HG02840 (cell line): ENCODE data around the gene AMN.
A peak's percentile ranks its signal among the peaks of the same experiment; 100 is the strongest.

Source experiments
- ATAC-seq: cut with Tn5 transposase; IDR thresholded peaks from one replicate; pipeline ENCODE4 v1.9.1; 2021; ENCODE audit warnings: mild to moderate bottlenecking, moderate library complexity, moderate number of reproducible peaks; ENCODE audit not compliant: unreplicated experiment, low FRiP score

Gene AMN

DNA sequence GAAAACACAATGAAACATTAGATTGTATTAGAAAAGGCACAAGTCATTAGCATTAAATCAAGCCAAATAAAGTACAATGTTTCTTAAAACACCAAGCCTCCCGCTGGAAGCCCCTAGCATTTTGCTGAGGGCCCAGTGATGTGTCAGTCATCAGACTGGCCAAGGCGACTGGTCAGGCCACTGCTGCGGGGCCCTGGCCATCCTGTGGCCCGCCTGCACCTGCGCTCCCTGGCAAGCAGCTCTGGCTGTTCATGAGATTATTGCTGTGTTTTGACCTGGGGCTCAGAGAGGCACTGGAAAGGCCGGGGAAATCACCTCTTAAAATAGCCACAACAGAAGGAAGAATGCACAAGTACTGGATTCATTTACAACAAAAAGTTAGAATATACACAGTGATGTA lies 24.2 kb upstream of the AMN start:
- no peak for ATAC-seq

DNA sequence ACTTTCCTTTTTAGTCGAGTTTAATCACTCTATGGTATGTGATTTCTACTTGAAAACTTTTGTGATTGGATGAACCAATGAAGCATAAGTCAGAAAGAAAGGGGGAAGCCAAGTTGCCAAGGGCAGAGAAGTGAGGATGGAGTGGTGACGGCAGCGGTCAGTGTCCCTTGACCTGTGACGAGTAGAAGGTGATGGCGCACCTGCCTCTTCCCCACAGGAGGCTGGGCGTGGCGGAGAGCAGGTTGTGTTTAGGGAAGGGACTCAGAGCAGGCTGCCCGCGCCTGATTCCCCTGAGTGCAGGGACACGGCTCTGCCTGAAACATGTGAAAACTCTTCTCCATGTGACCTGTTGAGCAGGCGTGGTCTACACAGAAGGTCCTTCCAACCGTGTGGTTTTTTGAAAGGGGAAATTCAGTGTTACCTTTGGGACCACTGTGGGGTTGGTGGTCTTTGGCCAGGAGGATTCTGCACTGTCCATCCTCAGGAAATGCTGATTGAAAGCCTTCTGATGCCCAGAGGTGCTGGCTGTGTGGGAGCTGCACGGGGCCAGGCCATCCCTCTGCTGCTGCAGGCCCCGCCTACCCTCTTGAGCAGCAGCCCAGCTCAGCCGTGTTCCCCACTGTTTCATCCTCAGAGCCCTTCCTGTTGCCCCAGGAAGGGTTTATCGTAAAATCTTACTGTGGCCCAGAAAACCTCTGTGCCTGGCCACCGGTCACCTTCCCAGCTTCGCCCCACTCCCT lies 23.5 kb upstream of the AMN start:
- ATAC-seq = no peak

DNA sequence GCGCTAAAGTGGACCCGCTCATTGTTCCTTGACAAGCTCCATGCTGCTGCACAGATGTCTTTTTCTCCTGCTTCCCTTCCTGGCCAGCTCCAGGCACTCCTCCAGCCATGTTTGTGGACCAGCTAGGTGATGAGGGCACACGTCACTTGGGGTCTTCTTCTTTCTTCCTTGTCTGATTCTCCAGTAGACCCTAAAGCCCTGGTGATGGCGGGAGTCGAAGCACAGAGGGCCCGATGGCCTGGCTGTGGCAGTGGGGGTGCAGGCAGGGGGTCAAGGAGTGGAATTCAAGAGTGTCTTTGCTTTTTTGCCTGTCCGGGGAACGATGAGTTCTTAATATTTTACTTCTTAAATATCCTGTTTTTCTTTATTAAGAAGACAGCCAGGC lies 23.0 kb upstream of the AMN start:
- no peak for ATAC-seq

DNA sequence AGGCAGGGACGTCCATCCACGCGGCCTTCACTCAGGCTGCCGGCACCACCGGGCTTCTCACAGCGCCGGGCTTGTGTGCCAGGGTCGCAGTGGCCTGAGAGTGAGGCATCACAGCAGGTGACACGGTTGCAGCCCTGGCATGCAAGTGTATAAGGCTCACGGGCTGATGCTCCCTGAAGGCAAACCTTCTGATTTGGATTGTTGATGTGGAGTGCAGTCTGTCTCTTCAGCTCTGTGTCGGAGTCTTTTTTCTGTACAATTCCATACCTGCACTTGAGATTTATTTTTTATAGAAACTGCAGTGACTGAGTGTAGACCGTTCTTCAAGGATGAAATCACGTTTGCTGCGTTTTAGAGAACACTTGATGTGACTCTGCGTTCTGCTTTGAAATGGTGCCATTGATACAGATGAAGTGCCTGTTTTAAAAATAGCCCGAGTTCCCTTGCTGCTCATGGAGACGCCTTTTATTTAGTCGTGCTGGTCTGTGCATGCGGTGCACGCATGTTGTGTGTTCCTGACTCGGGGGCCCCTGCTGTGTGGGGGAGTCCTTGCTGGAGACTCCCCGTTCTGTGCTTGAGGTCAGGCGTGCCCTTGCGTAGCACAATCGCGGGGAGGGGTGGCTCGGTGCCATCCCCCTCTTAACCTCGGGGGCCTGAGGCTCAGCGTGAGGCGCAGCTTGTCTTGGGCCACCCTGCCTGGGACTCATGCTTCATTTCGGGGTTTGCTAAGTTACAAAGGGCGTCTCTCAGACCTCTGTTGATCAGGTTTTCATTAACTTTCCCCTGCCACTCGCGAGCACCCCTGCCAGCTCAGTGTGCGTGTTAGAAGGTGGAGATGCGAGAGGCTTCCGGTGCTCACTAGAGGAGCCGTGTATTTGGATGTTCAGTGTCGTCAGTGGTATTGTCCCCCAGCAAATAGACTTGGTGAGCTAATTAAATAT lies 21.6 kb upstream of the AMN start:
- ATAC-seq = peak; percentile 56

DNA sequence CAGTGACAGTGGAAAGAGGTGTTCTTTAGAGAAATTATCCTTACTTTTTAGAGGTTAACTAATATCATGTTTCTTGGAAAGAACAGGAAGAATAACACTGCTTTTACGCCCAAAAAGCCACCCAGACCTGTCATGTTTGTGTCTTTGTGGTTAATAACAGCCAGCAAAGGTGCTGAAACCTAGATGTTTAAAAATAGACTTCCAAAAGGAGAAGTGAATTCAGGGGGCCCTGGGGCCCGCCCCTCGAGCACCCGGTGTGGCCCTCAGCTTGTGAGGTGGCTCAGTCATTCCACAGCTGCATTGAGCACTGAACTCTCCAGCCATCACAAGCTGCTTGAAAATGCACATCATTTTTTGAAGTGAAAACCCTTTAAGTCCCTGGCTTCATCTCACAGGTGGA lies 20.8 kb upstream of the AMN start:
- peak; percentile 69 for ATAC-seq

DNA sequence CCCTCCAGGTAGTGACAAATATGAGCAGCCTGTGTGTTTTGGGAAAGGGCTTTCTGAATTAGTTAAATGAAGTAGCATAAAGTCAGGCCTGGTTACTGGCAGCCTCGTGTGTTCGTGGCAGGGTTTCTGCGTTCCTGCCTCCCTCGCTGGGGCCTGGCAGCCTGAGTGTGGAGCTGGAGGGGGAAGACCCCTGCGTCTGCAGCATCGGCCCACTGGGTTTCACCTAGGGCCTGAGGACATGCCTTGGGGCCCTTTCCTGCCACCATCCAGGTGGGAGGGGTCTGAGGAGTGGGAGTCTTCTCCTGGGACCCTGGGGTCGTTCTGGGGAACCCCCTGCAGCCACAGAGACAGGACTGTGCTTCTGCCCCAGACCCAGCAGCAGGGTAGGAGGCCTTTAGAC lies 20.4 kb upstream of the AMN start:
- no peak for ATAC-seq

DNA sequence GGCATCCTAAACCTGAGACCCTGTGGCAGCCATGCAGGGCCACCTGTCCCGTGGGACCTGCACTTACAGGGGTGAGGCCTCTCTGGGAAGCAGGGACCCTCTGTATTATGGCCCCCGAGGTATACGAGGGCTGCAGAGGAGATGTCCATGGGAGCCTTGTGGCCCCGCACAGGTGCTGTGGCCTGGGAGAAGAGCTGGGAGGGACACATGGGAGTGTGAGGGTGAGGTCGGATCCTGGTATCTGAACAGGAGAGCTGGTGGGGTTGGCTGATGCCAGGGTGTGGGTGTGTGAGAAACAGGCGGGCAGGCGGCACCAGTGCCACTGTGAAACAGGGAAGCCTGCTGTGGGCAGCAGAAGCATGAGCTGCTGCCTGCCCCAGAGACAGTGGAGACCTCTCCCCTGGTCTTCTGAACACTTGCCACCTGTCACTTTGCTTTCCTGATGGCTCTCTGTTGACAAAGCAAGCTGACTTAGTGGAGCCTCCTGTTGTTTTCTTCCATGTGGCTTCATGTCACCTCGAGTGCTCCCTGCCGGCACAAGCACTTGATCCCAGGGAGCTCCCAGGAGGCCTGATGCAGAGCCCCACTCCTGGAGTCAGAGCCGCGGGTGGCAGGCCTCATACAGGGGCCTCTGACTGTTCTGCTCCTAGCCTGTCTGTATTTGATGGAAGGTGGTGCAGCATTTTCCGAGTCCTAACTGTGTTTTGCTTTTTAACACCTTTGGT lies 19.8 kb upstream of the AMN start:
- no peak for ATAC-seq

DNA sequence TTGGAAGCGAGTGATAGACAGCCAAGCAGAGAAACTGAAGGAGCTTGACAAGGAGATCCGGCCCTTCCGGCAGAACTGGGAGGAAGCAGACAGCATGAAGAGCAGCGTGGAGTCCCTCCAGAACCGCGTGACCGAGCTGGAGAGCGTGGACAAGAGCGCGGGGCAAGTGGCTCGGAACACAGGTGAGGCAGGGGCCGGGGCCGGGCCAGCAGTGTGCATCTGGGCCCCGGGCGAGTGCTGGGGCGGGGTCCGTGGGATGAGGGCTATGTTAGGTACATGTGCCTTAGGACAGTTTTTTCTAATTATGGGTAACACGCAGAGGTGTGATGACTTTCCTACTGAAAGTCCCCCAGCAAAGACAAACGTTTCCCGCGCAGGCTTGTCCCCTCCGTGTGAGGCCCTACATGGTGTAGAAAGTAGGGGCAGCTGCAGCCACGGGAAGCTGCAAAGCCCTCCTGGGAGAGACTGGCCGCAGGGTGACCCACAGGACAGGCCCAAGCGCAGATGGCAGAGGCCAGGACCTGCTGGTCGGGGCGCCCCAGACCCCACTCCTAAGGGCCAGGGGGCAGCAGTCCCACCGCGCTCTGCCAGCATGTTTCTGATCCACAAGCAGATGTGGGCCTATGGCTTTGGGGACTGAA lies 19.1 kb upstream of the AMN start:
- no peak for ATAC-seq

DNA sequence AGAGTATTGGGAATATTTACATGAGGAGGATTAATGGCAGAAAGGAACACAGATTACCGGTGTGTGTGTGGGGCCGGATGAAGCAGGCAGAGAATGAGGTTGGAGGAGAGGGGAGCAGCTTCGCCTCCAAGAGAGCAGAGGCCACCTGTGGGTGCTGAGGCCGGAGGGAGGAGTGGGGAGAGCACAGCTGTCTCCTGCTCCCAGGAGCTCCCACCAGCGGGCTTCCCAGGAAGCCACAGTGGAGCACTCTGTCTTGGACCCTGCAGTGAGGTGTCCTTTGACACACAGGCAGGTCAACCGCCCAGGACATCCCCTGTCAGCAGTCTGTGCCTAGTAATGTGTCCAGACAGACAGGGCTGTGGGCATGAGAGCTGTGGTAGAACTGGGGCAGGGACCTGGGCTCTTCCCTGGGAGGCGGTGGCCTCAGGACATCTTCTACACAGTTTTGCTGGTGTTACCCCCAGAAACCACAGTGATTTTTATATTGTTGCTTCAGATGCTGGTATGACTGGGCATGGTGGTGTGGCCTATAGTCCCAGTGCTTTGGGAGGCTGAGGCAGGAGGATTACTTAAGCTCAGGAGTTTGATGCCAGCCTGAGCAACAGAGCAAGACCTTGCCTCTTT lies 18.5 kb upstream of the AMN start:
- no peak for ATAC-seq

DNA sequence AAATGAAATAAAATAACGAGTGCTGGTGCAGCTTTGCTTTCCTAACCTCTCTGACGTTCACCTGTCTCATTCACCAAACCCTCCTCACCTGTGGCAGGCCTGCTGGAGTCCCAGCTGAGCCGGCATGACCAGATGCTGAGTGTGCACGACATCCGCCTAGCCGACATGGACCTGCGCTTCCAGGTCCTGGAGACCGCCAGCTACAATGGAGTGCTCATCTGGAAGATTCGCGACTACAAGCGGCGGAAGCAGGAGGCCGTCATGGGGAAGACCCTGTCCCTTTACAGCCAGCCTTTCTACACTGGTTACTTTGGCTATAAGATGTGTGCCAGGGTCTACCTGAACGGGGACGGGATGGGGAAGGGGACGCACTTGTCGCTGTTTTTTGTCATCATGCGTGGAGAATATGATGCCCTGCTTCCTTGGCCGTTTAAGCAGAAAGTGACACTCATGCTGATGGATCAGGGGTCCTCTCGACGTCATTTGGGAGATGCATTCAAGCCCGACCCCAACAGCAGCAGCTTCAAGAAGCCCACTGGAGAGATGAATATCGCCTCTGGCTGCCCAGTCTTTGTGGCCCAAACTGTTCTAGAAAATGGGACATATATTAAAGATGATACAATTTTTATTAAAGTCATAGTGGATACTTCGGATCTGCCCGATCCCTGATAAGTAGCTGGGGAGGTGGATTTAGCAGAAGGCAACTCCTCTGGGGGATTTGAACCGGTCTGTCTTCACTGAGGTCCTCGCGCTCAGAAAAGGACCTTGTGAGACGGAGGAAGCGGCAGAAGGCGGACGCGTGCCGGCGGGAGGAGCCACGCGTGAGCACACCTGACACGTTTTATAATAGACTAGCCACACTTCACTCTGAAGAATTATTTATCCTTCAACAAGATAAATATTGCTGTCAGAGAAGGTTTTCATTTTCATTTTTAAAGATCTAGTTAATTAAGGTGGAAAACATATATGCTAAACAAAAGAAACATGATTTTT lies 17.1 kb upstream of the AMN start:
- no peak for ATAC-seq

DNA sequence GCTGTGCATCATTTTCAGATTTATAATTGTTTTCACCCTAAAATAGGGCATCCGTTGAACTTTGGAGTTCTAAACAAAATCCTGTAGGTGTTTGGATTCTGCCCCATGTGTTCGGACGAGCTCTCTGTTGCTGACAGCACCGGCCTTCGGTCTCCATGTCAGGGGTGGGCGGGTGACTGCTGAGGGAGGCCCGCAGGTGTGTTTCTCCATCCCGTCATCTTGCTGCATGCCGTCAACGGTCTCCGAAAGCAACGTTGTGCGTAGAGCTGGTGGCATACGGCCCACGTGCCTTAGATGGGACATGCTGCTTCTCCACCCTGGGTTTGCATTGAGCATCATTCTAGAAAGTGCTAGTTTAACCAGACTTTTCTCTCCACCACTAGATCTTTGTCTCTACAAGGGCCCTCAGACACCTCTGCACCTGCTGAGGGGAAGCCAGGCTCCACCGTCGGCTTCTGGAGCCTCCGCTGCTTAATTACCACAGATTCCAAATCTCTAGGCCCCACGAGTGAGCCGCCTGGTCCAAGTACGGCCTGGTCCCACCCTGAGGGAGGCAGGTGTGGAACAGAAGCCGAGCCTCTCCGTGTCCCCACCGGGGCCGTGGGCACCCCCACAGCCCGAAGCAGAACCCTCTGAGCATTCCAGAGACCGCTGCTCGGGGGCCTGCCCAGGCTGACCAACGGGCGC lies 15.7 kb upstream of the AMN start:
- no peak for ATAC-seq

DNA sequence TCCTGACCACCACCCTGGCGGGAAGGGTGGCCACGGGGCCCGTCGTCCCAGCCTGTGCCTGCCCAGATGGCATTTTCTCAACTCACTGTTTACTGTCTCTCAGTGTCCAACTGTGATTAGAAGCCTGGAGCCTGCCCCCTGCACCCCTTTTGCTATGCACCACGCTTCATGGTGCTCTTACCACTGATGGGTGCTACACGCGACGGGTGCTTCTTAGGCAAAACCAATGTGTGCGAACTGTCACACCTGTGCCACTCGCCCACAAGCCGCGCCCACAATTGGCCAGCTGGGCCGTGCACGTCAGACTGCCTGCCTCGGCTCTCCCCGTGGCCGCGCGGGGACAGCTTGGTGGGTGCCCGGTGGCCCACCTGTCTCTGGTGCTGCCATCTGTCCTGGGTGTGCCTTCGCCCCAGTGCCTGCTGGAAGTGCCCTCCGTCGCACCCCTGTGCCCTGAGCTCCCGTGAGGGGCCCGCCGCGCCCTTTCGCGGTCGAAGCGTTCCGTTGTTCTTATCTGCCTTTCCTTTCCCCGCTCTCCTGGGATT lies 15.1 kb upstream of the AMN start:
- no peak for ATAC-seq

DNA sequence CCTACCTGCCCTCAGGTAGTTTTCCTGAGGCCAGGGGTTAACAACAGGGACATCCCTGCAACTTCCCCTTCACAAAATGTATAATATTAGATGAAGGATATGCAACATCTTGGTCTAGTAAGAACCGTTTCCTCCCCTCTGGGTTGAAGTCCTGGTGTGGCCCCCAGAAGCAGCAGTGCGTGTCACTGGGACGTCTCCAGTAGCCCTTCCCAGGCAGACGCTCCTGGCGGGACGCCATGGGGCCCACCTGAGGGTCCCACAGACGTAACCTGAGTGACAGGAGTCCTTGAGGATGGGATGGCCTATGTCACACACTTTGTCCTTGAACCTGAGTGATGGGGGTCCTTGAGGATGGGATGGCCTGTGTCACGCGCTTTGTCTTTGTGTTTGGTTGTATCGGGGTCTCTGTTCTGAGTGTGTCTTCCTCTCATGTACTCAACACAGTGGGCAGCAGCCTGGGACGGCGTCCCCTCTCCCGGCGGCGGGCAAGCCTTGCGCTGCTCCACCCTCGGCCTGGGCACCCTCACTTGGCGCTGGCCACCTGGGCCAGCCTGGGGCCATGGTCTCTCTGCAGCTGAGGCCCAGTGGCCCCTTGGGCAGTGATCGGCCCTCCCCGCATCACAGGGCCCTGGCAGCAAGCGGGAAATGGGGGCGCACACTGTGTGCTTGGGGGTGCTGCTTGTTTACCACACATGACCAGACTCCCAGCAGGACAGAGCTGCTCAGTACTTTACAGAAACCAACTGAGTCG lies 14.3 kb upstream of the AMN start:
- no peak for ATAC-seq

DNA sequence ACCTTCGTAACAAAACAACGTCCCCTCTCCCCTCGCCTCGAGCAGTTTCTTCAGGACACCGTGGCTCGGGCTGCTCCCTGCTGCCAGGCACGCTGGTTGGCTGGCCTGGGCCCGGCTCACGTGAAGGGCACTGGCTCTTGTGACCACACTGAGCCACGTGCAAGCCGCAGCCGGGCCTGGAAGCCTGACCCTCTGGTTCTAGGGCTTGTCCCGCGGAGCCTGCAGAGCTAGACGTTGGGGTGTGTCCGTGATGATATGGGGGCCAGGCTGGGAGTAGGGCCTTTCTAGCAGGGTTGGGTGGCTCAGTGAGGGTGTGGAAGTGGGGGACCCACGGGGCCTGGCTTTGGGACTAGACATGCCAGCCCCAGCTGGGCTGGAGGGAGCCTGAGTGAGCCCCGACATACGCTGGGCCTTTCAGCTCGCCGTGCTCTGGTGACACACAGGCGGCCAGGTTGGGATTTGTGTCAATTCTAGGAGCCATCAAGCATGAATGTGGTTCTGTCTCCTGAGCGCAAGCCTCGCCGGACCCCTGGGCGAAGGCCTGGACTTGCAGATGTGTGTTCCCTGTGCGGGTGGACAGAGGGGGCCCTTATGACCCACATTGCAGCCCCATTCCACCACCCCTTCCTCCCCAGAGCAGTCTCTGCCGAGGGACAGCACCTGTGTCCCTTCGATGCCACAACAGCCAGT lies 13.6 kb upstream of the AMN start:
- ATAC-seq = no peak

DNA sequence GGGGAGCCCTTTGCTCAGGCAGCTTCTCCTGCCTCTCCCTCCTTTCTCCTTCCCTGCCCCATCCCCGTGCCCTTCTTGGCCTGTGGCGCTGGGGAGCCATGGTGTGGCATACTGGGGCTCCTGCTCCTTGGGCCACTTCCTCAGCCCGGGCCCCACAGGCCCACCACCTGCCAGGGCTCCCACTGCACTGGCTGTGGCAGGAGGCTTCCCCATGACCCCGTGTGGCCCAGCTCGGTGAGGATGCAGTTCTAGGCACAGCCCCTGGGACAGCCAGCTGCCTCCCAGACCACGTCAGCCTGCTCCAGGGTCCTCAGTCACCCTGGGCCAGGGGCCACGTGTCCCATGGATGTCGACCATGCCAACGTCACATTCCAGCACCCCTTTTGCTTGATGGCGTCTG lies 13.0 kb upstream of the AMN start:
- no peak for ATAC-seq

DNA sequence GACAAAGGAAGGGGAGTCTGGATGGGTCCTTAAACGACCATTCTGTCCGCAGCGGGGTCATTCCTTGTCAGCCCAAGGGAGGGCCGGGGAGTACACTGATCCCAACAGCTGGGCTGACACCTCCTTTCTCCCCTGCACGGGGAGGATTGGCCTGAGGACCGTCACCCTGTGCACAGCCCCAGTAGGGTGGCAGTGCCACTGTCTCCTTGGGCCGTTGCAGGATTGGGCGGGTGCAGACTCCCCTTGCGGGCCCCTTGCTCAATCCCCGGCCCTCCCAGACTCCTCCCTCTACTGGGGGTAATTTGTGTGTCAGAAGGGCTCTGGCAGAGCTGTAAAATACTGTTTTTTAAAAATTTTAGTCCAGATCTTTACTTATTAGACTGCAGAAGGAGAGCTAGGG lies 12.6 kb upstream of the AMN start:
- no peak for ATAC-seq

DNA sequence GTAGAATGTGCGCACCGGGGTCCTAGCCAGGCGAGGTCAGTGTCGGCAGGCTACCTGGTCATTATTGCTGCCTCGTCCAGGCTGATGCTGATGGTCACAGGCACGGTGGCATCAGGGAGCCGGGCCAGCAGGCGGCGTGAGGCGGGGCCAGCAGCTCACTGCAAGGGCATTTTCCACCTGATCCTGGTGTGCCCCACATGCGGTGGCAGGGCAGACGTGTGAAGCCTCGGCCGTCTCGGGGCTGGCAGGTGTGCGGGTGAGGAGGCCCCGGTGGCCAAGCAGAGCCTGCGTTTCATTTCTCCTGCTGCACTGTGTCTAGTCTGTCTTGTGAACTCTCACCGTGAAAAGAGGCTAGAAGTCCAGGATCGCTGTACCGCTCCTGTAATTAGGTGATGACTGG lies 12.0 kb upstream of the AMN start:
- no peak for ATAC-seq
